ENCODE measurements around the gene NCSTN.

NCSTN gene

DNA sequence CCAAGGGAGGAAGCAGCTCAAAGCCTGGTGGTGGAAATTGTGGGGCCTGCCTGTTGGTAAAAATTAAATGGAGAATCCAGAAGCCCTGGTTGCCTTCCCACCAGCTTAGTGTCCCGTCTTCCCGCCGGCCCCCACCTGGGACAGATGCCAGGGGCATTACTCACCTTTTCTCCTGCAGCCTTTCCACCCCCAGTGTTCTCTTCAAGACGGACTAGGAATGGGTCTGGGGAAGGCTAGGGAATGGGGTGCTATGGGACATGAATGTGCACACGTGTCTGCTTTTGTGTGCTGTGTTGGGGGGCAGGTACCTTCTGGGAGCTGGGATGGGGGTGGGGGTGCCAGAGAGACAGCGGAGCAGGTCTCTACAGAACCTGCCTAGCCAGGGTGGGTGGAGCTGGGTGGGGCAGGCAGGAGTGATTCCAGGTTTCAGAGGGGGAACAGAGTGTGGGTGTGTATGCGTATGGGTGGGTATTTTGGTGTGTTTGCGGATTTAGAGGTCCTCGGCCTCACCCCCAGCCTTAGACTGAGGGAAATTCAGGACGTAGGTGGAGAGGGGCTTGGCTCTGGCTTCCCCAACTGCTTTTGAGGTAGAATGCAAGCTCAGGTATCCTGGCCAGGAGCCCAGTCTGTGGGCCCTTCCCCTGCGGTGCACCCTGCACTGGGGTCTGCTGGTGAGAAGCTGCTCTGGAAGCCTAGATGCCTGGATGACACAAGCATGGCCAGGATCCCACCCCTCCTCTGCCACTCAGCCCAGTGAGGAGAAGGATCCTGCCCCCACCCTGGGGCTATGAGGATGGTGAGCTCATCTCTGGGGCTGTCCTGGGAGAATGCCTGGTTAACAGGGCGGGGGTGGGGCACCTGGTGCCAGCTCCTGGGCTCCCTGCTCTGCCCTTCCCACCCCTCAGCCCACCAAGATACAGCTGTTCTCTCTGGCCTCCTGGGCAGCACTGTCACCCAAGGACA is 64.9 kb downstream of the NCSTN start:
- no peak for DNase-seq

All from bone marrow (tissue), 2 donors.